ENCODE measurements around the gene LRRC4B.
A peak's percentile ranks its signal among the peaks of the same experiment; 100 is the strongest.

LRRC4B gene

DNA sequence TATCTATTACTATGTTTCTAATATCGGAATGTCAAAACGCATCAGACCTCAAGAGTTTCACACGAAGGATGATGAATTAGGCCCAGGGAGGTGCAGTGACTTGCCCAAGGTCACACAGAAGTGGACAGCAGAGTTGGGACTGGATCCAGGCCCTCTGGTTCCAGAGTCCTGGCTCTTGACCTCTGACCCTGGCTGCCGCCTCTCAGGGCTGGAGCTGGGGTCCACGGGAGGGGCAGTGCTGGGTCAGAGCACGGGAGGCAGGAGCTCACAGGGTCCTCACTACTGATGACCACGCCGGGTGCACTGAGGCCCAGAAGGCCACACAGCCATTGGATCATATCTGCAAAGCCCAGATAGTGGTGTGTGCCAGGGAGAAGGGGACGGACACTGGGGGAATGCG lies 45.4 kb downstream of the LRRC4B start:
- DNase-seq (ENCODE audit: low read depth) = no peak

DNA sequence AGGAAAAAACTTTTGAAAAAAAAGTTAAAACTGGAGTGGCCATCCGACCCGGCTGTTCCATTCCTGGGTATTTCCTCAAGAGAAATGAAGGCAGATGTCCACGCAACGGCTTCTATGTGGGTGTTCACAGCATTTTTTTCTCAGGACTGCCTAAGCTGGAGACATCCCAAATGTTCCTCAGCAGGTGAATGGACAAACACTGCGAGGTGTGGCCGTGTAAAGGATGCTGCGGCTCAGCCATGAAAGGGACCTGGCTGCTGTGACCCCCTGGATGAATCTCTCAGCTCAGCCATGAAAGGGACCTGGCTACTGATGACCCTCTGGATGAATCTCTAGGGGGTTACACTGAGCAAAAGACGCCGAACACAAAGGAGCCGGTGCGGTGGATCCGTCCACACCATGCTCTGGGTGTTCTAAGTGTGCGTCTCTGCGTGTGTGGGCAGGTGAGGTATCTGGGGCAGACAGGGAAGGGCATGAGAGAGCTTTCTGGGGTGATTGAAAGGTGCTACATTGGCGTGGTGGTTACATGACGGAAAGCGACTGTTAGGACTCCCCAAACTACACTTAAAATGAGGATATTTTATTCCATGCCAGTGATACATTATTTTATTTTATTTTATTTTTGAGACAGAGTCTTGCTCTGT lies 47.3 kb downstream of the LRRC4B start:
- DNase-seq (ENCODE audit: low read depth) = no peak

DNA sequence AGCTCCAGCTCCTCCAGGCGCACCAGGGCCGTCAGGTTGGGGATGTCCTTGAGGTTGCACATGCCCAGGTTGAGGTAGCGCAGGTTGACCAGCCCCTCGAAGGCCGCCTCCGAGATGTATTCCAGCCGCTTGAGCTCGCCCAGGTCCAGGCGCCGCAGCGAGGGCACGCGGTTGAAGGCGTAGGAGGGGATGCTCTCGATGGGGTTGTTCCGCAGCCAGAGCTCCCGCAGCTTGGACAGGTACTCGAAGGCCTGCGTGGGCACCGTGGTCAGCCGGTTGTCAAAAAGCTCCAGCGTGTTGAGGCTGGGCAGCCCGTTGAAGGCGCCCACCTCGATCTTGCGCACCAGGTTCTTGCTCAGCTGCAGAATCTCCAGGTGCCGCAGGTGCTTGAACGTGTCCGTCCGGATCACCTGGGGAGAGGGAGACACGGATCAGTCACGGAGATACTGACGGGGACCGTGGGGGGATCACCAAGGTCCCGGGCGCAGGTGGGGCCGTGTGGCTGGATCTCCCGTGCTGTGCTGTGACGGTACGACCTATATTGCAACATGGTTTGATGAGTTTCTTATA lies 49.1 kb downstream of the LRRC4B start:
- no peak for DNase-seq (ENCODE audit: low read depth)

DNA sequence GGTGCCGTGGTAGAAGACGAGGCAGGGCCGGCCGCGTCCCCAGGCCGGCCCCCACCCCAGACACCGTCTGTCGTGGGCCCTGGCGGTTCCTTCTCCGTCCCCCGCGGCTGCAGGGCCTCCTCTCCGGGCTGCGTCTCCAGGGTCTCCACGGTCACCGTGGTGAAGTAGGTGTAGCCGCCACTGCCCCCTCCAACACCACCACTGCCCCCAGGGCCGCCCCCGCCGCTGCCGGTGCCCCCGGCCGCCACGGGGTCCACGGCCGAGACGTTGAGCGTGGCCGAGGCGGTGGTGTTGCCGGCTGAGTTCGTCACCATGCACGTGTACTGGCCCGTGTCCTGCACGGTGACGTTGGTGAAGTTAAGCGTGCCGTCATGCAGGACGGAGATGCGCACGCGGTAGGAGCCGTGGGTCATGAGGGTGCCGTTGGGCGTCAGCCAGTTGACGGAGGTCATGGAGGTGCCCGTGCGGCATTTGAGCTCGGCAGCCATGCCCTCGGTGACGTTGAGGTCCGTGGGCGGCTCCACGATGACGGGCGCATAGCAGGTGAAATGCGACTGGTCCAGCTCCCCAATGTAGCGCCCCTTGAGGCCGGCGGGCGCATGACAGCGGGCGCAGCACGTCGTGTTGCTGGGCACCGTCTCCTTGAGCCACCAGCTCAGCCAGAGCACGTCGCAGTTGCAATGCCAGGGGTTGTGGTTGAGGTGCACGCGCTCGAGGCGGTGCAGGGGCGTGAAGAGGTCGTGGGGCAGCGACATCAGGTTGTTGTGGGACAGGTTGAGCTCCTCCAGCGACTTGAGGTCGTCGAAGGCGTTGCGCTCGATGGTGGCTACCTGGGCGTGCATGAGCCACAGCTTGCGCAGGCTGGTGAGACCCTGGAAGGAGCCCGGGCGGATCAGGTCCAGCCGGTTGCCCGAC lies 49.9 kb downstream of the LRRC4B start:
- no peak for DNase-seq (ENCODE audit: low read depth)

DNA sequence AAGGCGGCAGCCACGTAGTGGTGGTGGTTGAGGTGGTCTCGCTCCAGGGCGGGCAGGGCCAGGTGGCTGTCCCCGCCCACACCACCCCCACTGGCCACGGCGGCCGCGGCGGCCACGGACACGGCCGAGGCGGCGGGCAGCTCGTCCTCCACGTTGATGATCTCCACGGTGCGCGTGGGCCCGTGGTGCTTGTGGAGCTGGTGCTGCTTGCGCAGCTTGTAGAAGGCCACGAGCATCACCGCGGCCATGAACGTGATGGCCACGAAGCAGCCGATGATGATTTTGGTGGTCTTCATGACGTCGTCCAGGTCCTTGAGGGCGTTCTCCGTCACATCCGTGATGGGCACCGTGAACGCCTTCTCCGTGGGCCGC lies 50.5 kb downstream of the LRRC4B start:
- DNase-seq (ENCODE audit: low read depth) = no peak

DNA sequence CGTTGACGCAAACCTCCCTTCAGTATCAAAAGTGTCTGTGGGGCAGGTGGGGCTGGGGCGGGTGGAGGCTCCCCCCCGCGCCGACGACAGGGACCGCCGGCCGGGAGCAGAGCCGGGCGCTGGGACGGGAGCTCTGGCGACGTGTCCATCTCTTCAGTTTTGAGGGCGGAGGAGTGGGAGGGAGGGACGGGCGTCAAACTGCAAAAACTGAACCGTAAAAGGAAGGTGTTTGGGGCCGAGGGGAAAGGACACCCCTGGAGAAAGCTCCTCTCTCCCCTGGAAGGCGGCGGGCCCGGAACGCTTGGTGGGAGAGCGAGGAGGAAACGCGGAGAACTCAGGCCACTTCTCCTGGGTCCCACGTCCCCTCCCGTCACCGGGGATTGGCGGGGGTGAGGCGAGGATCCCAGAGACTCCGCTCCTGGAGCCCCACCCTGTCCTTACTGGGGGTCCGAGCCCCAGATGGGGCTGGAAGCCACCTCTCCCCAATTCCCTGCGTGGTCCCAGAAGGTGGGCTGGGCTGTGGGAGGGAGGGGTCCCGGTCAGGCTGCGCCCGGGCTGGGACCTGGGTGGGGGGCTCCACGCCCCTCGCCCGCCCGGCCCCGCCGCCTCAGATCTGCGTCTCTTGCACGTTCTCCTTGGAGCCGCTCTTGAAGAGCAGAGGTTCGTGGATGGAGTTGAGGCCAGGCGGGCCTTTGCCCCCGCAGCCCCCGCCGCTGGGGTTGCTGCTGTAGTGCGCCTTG lies 51.1 kb downstream of the LRRC4B start:
- DNase-seq (ENCODE audit: low read depth) = no peak

DNA sequence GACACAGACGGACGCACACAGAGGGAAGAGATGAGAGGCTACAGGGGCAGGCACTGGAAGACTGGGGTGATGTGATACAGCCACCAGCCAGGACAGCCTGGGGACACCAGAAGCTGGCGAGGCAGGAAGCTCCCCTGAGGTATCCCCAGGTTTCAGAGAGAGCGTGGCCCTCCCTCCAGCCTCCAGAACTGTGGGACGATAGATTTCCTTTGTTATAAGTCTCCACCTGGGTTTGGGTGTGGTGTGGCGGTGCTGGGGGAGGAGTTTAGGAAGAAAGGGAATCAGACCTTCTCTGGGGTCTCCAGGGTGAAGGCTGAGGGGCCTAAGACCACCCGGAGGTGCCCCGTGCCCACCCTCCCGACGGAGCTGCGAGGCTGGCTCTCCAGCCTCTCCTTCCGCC lies 51.8 kb downstream of the LRRC4B start:
- DNase-seq (ENCODE audit: low read depth) = no peak

DNA sequence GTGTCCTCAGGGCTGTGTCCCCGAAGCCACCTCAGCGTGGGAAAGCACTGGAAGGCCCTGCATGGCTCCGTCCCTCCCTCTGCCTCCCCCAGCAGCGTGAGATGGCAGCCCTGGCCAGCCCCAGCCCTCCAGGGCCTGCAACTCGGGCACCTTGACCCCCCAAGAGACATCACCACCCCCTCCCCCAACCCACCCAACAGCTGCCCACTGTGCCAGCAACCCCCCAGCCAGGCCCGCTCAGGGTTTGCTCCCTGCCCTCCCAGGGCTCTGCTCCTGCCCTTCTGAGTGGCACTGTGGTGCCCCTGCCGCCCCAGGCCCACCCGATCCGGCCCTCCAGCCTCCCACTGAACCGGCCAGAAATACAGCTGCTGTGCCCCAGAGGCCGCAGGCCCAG lies 53.1 kb downstream of the LRRC4B start:
- DNase-seq (ENCODE audit: low read depth) = no peak

DNA sequence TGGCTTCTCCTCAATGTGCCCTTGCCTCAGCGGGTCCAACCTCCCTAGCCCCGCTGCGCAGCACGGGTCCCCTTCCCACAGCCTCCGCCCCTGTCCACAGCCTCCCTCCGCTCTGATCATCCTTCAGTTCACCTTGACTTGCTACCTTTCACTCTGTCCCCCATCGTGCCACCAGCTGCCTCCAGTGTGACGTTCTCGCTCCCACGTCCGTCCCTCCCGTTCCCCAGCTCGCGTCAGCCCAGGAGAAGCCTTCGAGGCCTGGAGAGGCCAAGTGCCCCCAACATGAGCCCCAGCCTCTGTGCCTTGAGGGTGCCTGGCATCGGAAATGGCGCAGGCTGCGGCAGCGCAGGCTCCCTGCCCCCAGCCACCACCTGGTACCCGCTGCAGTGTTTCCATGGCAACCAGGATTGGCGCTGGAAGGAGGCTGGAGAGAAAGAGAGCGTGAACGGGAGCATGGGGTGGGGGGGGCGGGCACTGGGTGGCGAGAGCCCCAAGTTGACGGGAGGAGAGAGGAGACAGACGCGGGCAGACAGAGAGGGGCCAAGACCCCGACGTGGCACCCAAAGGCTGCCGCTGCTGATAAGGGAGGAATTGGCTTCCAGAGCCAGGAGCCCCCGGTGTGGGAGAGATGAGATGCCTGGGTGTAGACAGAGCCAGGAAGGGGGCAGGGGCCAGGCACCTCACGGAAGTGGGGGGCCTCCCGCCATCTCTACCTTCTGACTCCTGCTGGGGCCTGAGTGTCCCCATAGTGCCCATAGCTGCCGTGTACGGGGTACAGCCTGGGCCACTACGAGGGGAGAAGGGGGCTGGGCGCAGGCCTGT lies 53.7 kb downstream of the LRRC4B start:
- no peak for DNase-seq (ENCODE audit: low read depth)

DNA sequence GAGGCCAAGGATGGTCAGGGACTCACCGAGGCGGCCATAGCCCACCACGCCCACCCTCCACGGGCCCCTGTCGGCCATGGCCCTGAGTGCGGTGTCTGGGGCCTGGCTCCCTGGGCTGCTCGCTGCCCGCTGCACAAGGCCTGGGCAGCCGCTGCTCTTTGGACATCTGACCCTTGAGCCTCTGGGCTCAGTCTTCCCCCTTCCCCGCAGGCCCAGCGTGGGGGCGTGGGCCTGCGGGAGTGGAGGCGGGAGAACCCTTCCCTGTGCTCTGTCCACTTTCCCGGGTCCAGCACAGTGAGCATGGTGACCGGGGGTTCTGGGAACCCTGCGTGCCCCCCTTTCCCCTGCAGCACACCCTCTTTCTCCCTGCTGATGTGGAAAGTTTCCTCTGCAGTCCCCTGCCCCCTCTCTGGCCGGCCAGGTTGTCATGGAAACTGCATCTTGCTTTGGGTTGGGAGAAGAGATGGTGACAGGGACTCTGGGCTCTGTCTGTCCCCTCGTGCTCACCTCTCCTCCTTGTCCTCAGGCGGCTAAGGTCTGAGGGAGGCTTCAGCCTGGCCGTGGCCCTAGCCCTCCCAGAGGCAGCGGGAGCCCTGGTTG lies 54.4 kb downstream of the LRRC4B start, which contains the start of gene ASPDH:
Gene ASPDH, minus strand, starts transcription at position 168 of the 600 bp plus-strand sequence. Its CDS starts 90 bp downstream, at position 78.
- no peak for DNase-seq (ENCODE audit: low read depth)

DNA sequence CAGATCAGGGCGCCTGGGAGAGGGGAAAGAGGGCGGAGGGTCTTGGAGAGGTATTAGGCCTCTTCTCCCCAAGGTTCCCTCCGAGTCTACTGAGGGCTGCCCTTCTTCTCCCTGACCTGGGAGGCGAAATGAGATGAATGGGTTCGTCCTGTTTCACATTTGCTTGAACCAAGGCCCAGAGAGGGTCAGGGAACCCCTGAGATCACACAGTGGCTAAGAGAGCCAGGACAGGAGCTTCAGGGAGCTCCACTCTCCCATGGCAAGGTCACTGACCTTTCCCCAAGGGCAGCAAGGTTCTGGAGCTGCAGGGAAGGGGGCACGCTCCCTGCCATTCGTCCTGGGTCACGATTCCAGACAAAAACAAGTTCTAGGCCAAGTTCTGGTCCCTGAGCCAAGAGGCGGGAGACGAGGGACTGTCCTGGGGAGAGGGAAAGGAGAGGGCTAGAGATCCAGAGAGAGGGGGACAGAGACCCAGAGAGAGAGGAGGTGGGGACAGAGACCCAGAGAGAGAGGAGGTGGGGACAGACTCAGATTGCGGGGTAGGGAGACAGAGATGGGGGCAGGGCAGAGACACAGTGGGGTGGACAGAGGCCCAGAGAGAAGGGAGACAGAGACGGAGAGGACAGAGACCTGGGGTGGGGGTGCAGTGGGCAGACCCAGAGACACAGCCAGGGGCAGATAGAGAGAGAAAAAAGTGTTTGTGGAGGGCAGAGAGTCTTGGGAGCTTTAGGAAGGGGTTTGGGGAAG lies 55.1 kb downstream of the LRRC4B start:
- no peak for DNase-seq (ENCODE audit: low read depth)

DNA sequence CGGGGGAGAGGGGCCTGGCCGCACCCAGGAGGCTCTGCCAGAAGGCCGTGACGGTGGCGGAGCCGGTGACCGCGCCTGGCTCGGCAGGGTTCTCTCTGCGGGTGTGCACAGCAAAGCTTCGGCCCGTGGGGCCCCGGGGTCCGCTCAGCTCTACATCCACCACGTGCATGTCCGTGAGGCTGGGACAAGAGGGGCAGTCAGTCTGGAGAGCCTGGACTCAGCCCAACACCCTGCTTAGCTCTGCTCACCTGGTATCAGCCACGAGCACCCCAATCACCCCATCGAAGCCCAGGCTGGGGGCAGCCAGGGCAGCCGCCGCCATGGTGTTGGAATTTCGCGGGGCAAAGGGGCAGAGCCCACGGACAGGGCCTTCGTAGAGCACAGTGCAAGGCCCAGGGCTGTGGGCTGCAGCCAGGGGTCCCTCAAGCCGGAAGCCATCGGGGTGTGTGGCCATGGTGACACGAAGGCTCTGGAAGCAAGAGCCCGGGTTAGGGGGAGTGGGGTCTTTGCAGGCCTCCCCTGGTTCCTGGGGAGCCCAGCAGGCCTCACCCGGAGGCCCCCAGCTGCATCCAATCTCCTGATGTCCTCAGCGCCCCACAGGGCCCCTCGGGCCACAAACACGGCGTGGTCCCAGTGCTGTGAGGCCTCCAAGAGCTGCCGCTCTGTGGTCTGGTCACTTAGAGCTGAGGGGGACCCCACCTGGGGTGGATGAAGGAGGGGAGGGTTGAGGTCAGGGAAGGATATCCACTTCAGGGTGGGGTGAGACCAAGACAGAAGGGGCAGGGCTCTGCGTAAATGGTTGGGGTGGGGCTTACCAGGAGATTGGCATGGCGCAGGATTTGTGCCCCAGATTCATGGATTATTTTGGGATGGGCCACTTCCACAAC lies 55.9 kb downstream of the LRRC4B start:
- DNase-seq (ENCODE audit: low read depth) = no peak

DNA sequence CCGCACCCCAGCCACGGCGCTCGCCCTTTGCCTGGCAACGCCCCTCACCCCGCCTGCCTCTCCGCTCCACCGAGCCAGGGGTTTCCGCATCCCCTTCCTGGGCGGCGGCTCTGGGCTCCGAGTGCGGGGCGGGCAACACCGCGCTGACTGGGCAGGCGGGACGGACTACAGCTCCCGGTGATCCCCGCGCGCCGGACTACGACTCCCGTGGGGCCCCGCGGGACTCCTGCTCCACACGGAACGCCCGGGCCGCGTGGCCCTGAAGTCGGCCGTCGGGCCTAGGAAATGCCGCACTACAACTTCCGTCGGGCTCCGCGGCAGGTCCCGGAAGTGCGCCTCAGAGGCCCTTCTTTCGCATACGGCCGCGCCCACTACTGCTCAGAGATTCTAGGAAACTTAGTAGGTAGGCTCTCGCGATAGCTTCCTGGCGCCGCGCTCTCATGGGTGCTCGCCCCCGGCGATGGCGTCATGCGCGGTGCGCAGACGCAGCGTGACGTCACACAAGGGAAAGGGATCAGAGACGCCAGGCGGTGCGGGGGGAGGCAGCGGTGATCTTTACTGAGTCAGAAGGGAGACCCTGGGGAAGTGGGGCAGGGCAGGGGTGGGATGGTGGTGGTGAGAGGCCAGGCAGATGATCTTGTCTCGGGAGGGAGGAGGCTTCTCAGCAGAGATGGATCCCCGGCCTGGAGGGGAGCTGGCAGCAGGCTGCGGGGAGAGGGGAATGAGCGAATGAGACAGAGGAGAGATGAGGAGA lies 57.0 kb downstream of the LRRC4B start, which contains the start of gene JOSD2:
Gene JOSD2, minus strand, starts transcription at position 123 of the 754 bp plus-strand sequence. CDS start 760 bp downstream, outside the sequence.
- peak; percentile 94 for DNase-seq (ENCODE audit: low read depth)

DNA sequence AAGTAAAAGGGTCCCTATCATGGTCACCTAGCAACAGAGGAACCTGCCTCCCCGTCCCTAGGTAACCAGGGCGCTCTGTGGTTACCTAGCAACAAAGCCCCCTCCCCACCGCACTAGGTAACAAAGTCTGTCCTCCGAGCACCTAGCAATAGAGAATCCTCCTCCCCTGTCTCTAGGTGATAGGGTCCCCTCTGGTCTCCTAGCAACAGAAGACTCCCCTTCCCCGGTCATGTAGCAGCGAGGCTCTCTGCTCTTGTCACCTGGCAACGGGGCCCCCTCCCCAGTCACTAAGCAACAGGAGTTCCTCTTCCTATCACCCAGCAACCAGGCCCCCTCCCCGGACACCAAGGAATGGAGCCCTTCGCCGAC lies 57.6 kb downstream of the LRRC4B start:
- no peak for DNase-seq (ENCODE audit: low read depth)

DNA sequence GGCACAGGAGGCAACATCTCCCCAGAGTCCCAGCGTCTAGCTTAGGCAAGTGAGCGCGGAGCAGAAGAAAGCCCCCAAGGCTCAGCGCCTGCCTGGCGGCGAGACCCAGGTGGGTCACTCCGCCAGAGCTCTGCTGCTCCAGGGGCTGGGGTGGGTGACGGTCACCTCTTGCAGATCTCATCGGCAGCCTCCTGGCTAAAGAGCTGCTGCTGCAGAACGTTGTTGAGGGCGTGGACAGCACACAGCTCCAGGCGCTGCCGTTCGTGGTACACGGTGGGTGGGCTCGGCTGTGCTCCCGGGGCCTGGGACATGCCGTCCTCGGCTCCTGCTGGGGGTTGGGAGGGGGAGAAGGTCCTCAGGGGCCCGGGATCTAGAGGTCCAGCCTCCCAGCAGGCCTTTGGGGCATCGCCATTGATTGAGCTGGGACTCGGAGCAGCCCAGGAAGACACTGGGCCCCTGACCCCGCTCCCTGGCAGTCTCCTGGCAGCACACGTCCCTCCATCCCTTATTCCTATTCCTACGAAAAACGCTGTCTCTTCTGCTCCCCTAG lies 58.0 kb downstream of the LRRC4B start:
- no peak for DNase-seq (ENCODE audit: low read depth)

DNA sequence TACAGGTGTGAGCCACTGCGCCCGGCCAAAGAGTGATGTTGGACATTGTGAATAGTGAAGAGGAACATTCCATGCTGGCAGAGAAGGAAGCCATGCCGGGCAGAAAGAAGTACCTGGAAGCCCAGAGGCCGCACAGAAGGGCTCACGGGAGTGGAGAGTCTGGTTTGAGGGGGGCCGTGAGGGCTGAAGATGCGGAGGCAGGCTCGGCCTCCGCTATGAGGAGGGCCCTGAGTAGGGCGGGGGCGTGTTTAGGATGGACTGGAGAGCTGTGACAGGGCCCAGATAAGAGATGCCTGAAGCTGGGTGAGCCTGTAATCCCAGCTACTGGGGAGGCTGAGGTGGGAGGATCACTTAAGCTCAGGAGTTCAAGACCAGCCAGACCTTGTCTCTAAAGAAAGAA lies 58.9 kb downstream of the LRRC4B start:
- DNase-seq (ENCODE audit: low read depth) = no peak

DNA sequence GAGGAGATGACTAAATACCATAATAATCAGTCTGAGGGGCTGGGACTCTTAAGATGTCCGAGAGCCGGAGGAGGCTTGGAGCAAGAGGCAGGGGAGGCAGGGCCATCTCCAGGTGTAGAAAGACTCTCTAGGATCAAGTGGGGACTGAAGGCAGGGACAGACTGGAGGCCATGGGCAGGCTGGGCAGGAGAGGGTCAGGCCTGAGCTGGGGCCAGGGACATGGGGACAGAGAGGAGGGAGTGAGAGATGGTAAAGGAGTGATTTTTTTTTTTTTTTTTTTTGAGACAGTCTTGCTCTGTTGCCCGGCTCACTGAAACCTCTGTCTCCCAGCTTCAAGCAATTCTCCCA lies 59.4 kb downstream of the LRRC4B start:
- no peak for DNase-seq (ENCODE audit: low read depth)

DNA sequence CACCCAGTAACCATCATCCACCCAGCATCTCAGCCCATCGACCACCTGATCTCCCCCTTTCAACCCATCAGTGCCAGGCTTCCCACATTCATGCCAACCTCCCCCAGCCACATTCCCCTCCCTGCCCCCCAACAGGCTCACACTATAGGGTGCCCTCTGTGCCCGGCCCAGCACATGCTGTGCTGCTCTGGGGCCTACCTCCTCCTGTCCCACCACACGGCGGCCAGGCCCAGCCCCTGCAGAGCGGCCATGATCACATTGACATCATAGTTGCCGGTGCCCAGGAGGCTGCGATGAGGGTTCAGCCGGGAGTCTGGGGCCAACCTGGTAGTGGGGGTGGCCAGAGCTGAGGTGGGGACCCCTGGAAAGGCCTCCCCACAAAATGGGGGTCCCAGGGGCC lies 60.9 kb downstream of the LRRC4B start:
- DNase-seq (ENCODE audit: low read depth) = no peak
